ENCODE data around the gene RIPK3.
A peak's percentile ranks its signal among the peaks of the same experiment; 100 is the strongest.

The RIPK3 gene

GRCh38 chr14:24307575-24308341 is 32.0 kb downstream of the RIPK3 start, which contains the start of gene CIDEB:
CIDEB (minus strand) TSS chr14:24307977; CDS start chr14:24307858, 119 bp downstream.
- Histone ChIP-seq H3K4me1 (ENCODE audit: control insufficient read depth, insufficient read depth, low read length) (no peaks in the 10 kb centered on the region), H3K9me3 (ENCODE audit: control insufficient read depth, low read length) (no peaks in the 10 kb centered on the region), H3K36me3 (ENCODE audit: control insufficient read depth, insufficient read depth, low read length) (peaks cover 32% of the 10 kb centered on the region), H3K27me3 (ENCODE audit: control insufficient read depth, insufficient read depth, low read length, poor library complexity, severe bottlenecking) (no peaks in the 10 kb centered on the region), H3K27ac (ENCODE audit: insufficient read depth, low read depth, low read length, poor library complexity, severe bottlenecking) (no peak within 1 kb of the TSS), H3K4me3 (ENCODE audit: insufficient read depth, low read depth, low read length) (no peak within 1 kb of the TSS)
- WGBS, 2 experiments: 71 to 73% methylated on average over 6 of the region's 6 CpGs

GRCh38 chr14:24307156-24307574 is 32.6 kb downstream of the RIPK3 start:
- Histone ChIP-seq H3K27me3 (ENCODE audit: control insufficient read depth, insufficient read depth, low read length, poor library complexity, severe bottlenecking) (no peaks in the 10 kb centered on the region), H3K4me1 (ENCODE audit: control insufficient read depth, insufficient read depth, low read length) (no peaks in the 10 kb centered on the region), H3K36me3 (ENCODE audit: control insufficient read depth, insufficient read depth, low read length) (peaks cover 37% of the 10 kb centered on the region), H3K9me3 (ENCODE audit: control insufficient read depth, low read length) (no peaks in the 10 kb centered on the region), H3K4me3 (ENCODE audit: insufficient read depth, low read depth, low read length) (no peak overlapping the region), H3K27ac (ENCODE audit: insufficient read depth, low read depth, low read length, poor library complexity, severe bottlenecking) (no peak overlapping the region)
- 86 to 88% methylated on average over 11 of the region's 11 CpGs for WGBS, 2 experiments

GRCh38 chr14:24304019-24304387 is 35.8 kb downstream of the RIPK3 start:
- no peaks in the 10 kb centered on the region for H3K9me3 ChIP-seq (ENCODE audit: control insufficient read depth, low read length)
- peaks cover 44% of the 10 kb centered on the region for H3K36me3 ChIP-seq (ENCODE audit: control insufficient read depth, insufficient read depth, low read length)
- WGBS, 2 experiments: 96% methylated on average over 11 of the region's 11 CpGs

DNA sequence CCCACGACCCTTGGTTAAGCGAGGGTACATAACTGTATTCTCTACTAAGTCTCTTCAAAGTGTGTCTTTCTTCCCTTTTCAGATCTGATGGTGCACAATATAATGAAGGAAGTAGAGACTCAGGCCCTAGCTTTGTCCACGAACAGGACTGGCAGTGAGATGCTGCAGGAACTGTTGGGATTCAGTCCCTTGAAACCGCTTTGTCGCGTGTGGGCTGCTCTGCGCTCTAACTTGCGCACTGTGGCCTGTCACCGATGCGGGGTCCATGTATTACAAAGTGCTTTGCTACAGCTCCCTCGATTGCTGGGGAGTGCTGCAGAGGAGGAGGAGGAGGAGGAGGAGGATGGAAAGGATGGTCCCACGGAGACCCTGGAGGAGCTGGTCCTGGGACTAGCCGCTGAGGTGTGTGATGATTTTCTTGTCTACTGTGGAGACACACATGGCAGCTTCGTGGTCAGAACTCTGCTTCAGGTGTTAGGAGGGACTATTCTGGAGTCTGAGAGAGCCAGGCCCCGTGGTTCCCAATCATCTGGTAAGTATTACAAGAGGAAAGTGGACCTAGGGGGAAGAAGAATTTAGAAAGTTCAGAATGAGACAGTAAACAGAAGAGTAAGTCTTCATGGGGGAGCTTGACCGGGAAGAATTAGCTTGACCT is 39.3 kb downstream of the RIPK3 start:
- Histone ChIP-seq H3K4me3 (ENCODE audit: insufficient read depth, low read depth, low read length) (peak overlapping the region; percentile 92), H3K27ac (ENCODE audit: insufficient read depth, low read depth, low read length, poor library complexity, severe bottlenecking) (no peak overlapping the region), H3K9me3 (ENCODE audit: control insufficient read depth, low read length) (no peaks in the 10 kb centered on the region), H3K36me3 (ENCODE audit: control insufficient read depth, insufficient read depth, low read length) (peaks cover 38% of the 10 kb centered on the region), H3K4me1 (ENCODE audit: control insufficient read depth, insufficient read depth, low read length) (peaks cover 7% of the 10 kb centered on the region), H3K27me3 (ENCODE audit: control insufficient read depth, insufficient read depth, low read length, poor library complexity, severe bottlenecking) (no peaks in the 10 kb centered on the region)
- 43% methylated on average over 16 of the region's 16 CpGs for WGBS, 2 experiments

More at GRCh38 chr14:24304019-24304387, 35.8 kb downstream of the RIPK3 start:
- Histone ChIP-seq H3K27me3 (ENCODE audit: control insufficient read depth, insufficient read depth, low read length, poor library complexity, severe bottlenecking) (no peaks in the 10 kb centered on the region), H3K4me3 (ENCODE audit: insufficient read depth, low read depth, low read length) (no peak overlapping the region), H3K27ac (ENCODE audit: insufficient read depth, low read depth, low read length, poor library complexity, severe bottlenecking) (no peak overlapping the region), H3K4me1 (ENCODE audit: control insufficient read depth, insufficient read depth, low read length) (peaks cover 3% of the 10 kb centered on the region)

- Histone ChIP-seq H3K9me3 (ENCODE audit: control insufficient read depth, low read length) (no peaks in the 10 kb centered on the region), H3K4me3 (ENCODE audit: insufficient read depth, low read depth, low read length) (peak within 1 kb of the TSS; percentile 92), H3K36me3 (ENCODE audit: control insufficient read depth, insufficient read depth, low read length) (peaks cover 31% of the 10 kb centered on the region), H3K27ac (ENCODE audit: insufficient read depth, low read depth, low read length, poor library complexity, severe bottlenecking) (peak within 1 kb of the TSS; percentile 44), H3K4me1 (ENCODE audit: control insufficient read depth, insufficient read depth, low read length) (peaks cover 7% of the 10 kb centered on the region), H3K27me3 (ENCODE audit: control insufficient read depth, insufficient read depth, low read length, poor library complexity, severe bottlenecking) (no peaks in the 10 kb centered on the region)
- WGBS, 2 experiments: 1% methylated on average over 75 of the region's 75 CpGs
These were observed 40.3 kb downstream of the RIPK3 start, which contains the start of the genes DHRS1 and NOP9 for GRCh38 chr14:24299255-24300191. DHRS1 (minus strand) TSS chr14:24299780; CDS start chr14:24299106, 674 bp downstream. NOP9 (plus strand) TSS chr14:24299850; CDS start chr14:24299955, 105 bp downstream.

- Histone ChIP-seq H3K36me3 (ENCODE audit: control insufficient read depth, insufficient read depth, low read length) (peaks cover 26% of the 10 kb centered on the region), H3K27me3 (ENCODE audit: control insufficient read depth, insufficient read depth, low read length, poor library complexity, severe bottlenecking) (no peaks in the 10 kb centered on the region), H3K27ac (ENCODE audit: insufficient read depth, low read depth, low read length, poor library complexity, severe bottlenecking) (no peak overlapping the region), H3K9me3 (ENCODE audit: control insufficient read depth, low read length) (no peaks in the 10 kb centered on the region), H3K4me1 (ENCODE audit: control insufficient read depth, insufficient read depth, low read length) (peaks cover 7% of the 10 kb centered on the region), H3K4me3 (ENCODE audit: insufficient read depth, low read depth, low read length) (peak overlapping the region; percentile 92)
- 78 to 81% methylated on average over 7 of the region's 7 CpGs for WGBS, 2 experiments
These were observed 40.9 kb downstream of the RIPK3 start for GRCh38 chr14:24298892-24299254.

DNA sequence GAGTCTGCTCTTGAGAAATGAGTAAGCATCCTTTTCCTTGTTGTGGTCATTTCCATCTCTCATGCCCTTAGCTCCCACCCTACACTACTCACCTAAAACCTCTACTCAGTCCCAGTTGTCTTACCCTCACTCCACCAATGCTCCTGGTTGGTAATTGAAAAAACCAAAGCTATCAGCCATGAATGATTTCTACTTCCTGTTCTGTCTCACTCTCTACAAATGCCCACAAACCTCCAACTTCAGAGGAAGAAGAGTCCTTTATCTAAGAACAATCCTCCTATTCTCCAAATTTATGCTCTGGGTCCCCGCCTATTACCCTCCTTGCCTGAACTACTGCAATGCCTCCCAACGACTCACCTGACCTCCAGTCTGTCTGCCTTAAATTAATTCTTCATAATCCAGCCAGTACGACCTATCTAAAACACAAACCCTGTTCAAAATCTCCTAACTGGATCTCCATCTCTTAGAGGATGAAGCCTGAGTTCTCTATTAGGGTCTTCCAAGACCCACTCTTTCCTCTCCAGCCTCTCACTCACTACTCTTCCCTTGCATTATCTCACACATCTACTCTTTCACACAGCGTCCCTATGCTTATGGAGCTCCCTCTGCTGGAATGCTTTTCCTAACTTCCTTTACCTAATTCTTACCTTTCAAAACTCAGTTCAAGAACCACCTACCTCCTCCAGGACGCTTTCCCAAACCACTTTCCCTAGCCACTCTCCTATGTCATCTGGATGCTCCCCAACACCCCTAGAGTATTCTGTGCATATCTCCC is 42.4 kb downstream of the RIPK3 start:
- Histone ChIP-seq H3K27me3 (ENCODE audit: control insufficient read depth, insufficient read depth, low read length, poor library complexity, severe bottlenecking) (no peaks in the 10 kb centered on the region), H3K4me1 (ENCODE audit: control insufficient read depth, insufficient read depth, low read length) (peaks cover 7% of the 10 kb centered on the region), H3K36me3 (ENCODE audit: control insufficient read depth, insufficient read depth, low read length) (peaks cover 13% of the 10 kb centered on the region), H3K27ac (ENCODE audit: insufficient read depth, low read depth, low read length, poor library complexity, severe bottlenecking) (no peak overlapping the region), H3K4me3 (ENCODE audit: insufficient read depth, low read depth, low read length) (no peak overlapping the region), H3K9me3 (ENCODE audit: control insufficient read depth, low read length) (no peaks in the 10 kb centered on the region)
- 56 to 61% methylated on average over 5 of the region's 5 CpGs for WGBS, 2 experiments

- Histone ChIP-seq H3K4me1 (ENCODE audit: control insufficient read depth, insufficient read depth, low read length) (peaks cover 7% of the 10 kb centered on the region), H3K36me3 (ENCODE audit: control insufficient read depth, insufficient read depth, low read length) (peaks cover 5% of the 10 kb centered on the region), H3K4me3 (ENCODE audit: insufficient read depth, low read depth, low read length) (no peak overlapping the region), H3K9me3 (ENCODE audit: control insufficient read depth, low read length) (no peaks in the 10 kb centered on the region), H3K27ac (ENCODE audit: insufficient read depth, low read depth, low read length, poor library complexity, severe bottlenecking) (no peak overlapping the region), H3K27me3 (ENCODE audit: control insufficient read depth, insufficient read depth, low read length, poor library complexity, severe bottlenecking) (no peaks in the 10 kb centered on the region)
- 68 to 71% methylated on average over 12 of the region's 12 CpGs for WGBS, 2 experiments
These were observed 43.2 kb downstream of the RIPK3 start for GRCh38 chr14:24296341-24297157.

- Histone ChIP-seq H3K9me3 (ENCODE audit: control insufficient read depth, low read length) (no peaks in the 10 kb centered on the region), H3K4me1 (ENCODE audit: control insufficient read depth, insufficient read depth, low read length) (no peaks in the 10 kb centered on the region), H3K36me3 (ENCODE audit: control insufficient read depth, insufficient read depth, low read length) (peaks cover 5% of the 10 kb centered on the region), H3K27me3 (ENCODE audit: control insufficient read depth, insufficient read depth, low read length, poor library complexity, severe bottlenecking) (no peaks in the 10 kb centered on the region), H3K4me3 (ENCODE audit: insufficient read depth, low read depth, low read length) (no peak overlapping the region), H3K27ac (ENCODE audit: insufficient read depth, low read depth, low read length, poor library complexity, severe bottlenecking) (no peak overlapping the region)
- WGBS, 2 experiments: 93 to 100% methylated on average over 1 of the region's 2 CpGs
These were observed 46.3 kb downstream of the RIPK3 start for GRCh38 chr14:24293525-24293924.

All from ectodermal cell (in vitro differentiated cells).